Neutrophil (primary cell): ENCODE measurements around the gene KRTAP10-12.

Experiments used
- H3K27ac ChIP-seq: fragments of 200-600 bp; sonication (generic); 2 replicates; pipeline ENCODE4 v1.5.1; 2016; ENCODE audit warnings: mild to moderate bottlenecking, moderate library complexity
- H3K27me3 ChIP-seq: fragments of 200-600 bp; sonication (generic); 2 replicates; pipeline ENCODE4 v1.6.0; 2016; ENCODE audit warnings: mild to moderate bottlenecking
- H3K36me3 ChIP-seq: fragments of 200-600 bp; sonication (generic); 2 replicates; pipeline ENCODE4 v1.5.1; 2017
- H3K4me1 ChIP-seq, 2 experiments: fragments of 200-600 bp in 1 of 2; sonication (generic) in 1 of 2; 1 replicate in 1 of 2; 2 replicates in 1 of 2; pipeline versions ENCODE4 v1.5.1 to v1.6.1; 2013 to 2016; ENCODE audit warnings: low read depth in 1 of 2, low read length in 1 of 2, mild to moderate bottlenecking in 1 of 2, moderate library complexity in 1 of 2; ENCODE audit not compliant: control insufficient read depth in 1 of 2, insufficient read depth in 1 of 2
- H3K4me3 ChIP-seq, 2 experiments: fragments of 200-600 bp in 1 of 2; sonication (generic) in 1 of 2; 1 replicate in 1 of 2; 2 replicates in 1 of 2; pipeline ENCODE4 v1.5.1; 2013 to 2016; ENCODE audit warnings: low read depth in 1 of 2, low read length in 1 of 2, mild to moderate bottlenecking in 1 of 2, moderate library complexity in 1 of 2
- H3K9me3 ChIP-seq: fragments of 200-600 bp; sonication (generic); 2 replicates; pipeline ENCODE4 v1.5.1; 2016
- CTCF ChIP-seq: fragments of 200-600 bp; sonication (generic); IDR thresholded peaks from 2 replicates; pipeline ENCODE4 v1.5.1; 2016; ENCODE audit warnings: antibody characterized with exemption

Gene KRTAP10-12

DNA sequence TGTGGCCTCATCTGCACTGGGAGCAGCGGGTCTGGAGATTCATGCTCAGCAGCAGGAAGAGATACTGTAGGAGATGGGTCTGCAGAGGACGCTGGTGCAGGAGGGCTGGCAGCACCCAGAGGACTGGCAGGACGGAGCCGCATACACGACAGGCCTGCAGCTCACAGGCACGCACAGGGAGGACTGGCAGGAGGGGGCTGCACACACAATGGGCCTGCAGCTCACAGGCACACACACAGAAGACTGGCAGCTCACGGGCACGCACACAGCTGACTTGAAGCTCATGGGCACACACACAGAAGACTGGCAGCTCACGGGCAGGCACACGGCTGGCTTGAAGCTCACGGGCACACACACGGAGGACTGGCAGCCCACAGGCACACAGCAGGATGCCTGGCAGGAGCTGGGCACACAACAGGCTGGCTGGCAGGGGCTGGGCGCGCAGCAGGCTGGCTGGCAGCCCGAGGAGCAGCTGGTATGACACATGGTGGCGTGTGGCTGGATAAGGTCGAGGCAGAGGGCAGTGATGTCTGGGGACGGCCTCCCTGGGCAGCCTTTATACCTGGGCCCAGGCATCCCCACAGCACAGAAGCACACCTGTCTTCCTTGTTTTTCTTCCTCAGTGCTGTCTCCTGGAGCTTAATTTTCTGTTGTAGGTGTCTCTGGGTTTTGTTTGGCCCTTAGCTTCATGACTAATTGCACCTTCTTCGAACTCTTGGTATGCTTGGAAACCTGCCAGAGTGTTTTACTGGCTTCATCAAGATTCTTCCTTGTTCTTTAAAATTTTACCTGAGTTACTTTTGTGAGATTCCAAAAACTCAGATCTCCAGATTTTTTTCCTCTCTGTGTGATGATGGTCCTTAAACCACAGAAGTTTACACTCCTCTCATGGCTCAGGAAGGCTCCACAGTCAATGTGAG is 30.3 kb upstream of the KRTAP10-12 start, which contains the start of gene KRTAP12-2:
TSS of gene KRTAP12-2 (minus strand) at position 527 of the 920 bp plus-strand sequence. CDS start at position 486, 41 bp downstream.
- no peaks in the 10 kb centered on the region for H3K36me3 ChIP-seq
- no peak for TF ChIP-seq CTCF
- H3K4me1 ChIP-seq: no peaks in the 10 kb centered on the region
- no peak within 1 kb of the TSS for H3K27ac ChIP-seq
- no peak within 1 kb of the TSS for H3K4me3 ChIP-seq
- peaks cover 4% of the 10 kb centered on the region for H3K27me3 ChIP-seq
- H3K9me3 ChIP-seq: peaks cover 8% of the 10 kb centered on the region

GRCh38 chr21:44667612-44668011 is 29.4 kb upstream of the KRTAP10-12 start:
- no peak overlapping the region for H3K4me3 ChIP-seq
- H3K9me3 ChIP-seq: peaks cover 10% of the 10 kb centered on the region

DNA sequence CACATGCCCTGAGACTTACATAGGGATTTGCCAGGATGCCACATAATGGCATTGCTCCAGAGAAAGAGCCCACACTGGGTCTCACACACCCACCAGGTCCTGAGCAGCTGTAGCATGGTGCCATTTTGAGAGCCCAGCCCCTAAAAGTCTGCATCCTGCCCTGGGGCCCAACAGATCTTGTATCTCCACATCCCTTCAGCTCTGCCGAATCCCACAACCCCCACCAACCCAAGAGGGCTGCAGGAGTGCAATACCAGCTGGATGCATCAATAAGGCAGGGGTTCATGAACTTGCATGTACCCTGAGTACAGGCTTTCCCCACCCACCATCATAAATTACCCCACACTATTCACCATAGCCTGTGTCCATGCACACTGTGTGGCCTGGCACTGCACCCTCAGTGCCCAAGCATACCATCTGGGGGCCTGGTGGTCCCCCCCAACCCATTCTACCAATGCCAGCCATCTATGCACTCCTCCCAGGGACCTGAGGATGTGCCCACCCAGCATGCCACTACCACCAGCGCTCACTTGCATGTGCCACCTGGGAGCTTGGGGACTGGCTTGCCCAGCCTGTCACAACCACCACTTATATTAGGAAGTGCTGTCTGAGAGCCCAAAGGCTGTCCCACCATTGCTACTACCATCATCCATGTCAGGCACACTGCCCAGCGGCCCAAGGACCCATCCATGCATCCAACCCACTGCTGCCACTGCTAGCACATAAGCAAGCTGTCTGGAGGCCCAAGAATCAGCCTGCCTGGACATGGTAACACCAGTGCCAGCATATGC is 26.1 kb upstream of the KRTAP10-12 start:
- peaks cover 4% of the 10 kb centered on the region for H3K27me3 ChIP-seq
- no peaks in the 10 kb centered on the region for H3K4me1 ChIP-seq
- H3K36me3 ChIP-seq: no peaks in the 10 kb centered on the region
- H3K4me3 ChIP-seq: no peak overlapping the region
- H3K9me3 ChIP-seq: peaks cover 10% of the 10 kb centered on the region
- TF ChIP-seq CTCF: no peak
- no peak overlapping the region for H3K27ac ChIP-seq

More at GRCh38 chr21:44667612-44668011, 29.4 kb upstream of the KRTAP10-12 start:
- Histone ChIP-seq H3K27me3 (peaks cover 4% of the 10 kb centered on the region), H3K4me1 (no peaks in the 10 kb centered on the region), H3K36me3 (no peaks in the 10 kb centered on the region), H3K27ac (no peak overlapping the region)
- TF ChIP-seq CTCF: no peak

DNA sequence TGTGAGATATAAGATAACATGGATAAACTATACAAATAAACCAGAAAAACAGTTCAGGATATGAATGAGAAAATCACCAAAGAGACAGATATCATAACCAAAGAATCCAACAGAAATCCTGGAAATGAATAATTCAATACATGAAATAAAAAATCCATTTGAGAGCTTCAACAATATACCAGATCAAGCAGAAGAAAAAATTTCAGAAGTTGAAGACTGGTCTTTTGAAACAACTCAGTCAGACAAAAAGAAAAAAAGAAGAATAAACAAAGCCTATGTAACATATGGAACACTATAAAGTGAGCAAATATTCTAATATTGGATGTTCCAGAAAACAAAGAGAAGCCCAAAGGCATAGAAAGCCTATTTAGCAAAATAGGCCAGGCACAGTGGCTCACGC is 25.1 kb upstream of the KRTAP10-12 start:
- Histone ChIP-seq H3K4me3 (no peak overlapping the region), H3K27ac (no peak overlapping the region), H3K9me3 (peaks cover 10% of the 10 kb centered on the region), H3K36me3 (no peaks in the 10 kb centered on the region), H3K4me1 (no peaks in the 10 kb centered on the region), H3K27me3 (peaks cover 4% of the 10 kb centered on the region)
- no peak for TF ChIP-seq CTCF

DNA sequence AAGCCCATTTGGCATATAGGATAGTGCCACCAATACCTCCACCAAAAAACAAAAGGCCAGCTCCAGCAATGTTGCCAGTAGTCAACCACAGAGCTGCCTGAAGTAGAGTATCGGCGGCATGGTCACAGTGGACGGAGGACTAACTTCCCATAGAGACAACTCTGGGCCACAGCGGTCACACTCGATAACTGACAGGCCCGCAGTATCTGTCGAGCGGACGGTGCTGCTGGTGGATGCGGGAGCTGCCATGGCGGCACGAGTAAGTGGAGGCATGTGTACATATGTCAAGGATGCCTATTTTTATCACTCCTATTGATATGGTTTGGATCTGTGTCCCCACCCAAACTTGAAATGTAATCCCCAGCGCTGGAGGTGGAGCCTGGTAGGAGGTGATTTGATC is 19.1 kb upstream of the KRTAP10-12 start:
- no peak overlapping the region for H3K27ac ChIP-seq
- no peaks in the 10 kb centered on the region for H3K36me3 ChIP-seq
- H3K27me3 ChIP-seq: peaks cover 4% of the 10 kb centered on the region
- H3K4me3 ChIP-seq: no peak overlapping the region
- no peak for TF ChIP-seq CTCF
- no peaks in the 10 kb centered on the region for H3K9me3 ChIP-seq
- no peaks in the 10 kb centered on the region for H3K4me1 ChIP-seq
